Progenitor cell of endocrine pancreas (in vitro differentiated cells): ENCODE data around the gene SRSF5. TPM values are rescaled to one million over a fixed set of nuclear protein-coding genes. Genes with fewer than 3 reads are reported as not detected.

Source experiments
- DNase-seq: peaks from one replicate; pipeline ENCODE4 v3.0.0; 2021; ENCODE audit warnings: low spot score; ENCODE audit not compliant: unreplicated experiment
- H3K27ac Mint-ChIP-seq: 2 replicates; pipeline ENCODE4 v1.8.0; 2021; ENCODE audit warnings: mild to moderate bottlenecking, moderate library complexity, mixed read lengths
- H3K27me3 Mint-ChIP-seq: 2 replicates; pipeline ENCODE4 v1.8.0; 2021; ENCODE audit warnings: mixed read lengths
- H3K36me3 Mint-ChIP-seq: 2 replicates; pipeline ENCODE4 v1.8.0; 2022; ENCODE audit warnings: mixed read lengths; ENCODE audit not compliant: insufficient read depth
- H3K4me1 Mint-ChIP-seq: 2 replicates; pipeline ENCODE4 v1.8.0; 2021; ENCODE audit warnings: low read depth, mixed read lengths
- H3K4me3 Mint-ChIP-seq: 2 replicates; pipeline ENCODE4 v1.8.0; 2021; ENCODE audit warnings: low read depth, mild to moderate bottlenecking, moderate library complexity, mixed read lengths
- H3K9me3 Mint-ChIP-seq: 2 replicates; pipeline ENCODE4 v1.8.0; 2021; ENCODE audit warnings: low read depth, mixed read lengths
- total RNA-seq: library from RNA; stranded (reverse); gene quantifications from 2 replicates; pipeline ENCODE4 v1.2.1, GENCODE V29; 2021
- TF ChIP-seq, protein P1 (sequence below): fragments of 200-600 bp; sonication (generic); IDR thresholded peaks from one replicate; pipeline ENCODE4 v1.5.0; 2021; ENCODE audit warnings: antibody characterized with exemption, mild to moderate bottlenecking; ENCODE audit not compliant: unreplicated experiment

Gene SRSF5
- total RNA-seq, 1 donor from 2014 or later = 379 TPM

DNA sequence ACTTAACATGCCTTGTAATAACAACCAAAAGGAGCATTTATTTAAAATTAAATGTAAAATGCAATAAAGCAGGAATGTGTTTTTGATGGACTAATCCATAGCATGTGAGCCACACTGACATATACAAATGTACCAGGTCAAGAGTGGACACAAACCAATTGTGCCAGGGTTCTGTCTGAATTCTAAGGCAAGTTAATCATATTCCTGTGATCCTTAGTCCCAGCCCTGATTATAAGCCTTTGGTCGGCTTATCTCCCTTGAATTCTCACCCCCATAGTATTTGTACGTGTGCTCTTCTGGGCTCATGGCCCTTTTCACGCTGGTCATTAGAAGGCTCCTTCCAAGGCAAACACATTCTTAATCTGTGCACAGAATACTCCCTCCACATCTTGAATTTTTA lies 10.6 kb upstream of the SRSF5 start:
- H3K27me3 Mint-ChIP-seq = no peaks in the 10 kb centered on the region
- TF ChIP-seq, protein P1, sequence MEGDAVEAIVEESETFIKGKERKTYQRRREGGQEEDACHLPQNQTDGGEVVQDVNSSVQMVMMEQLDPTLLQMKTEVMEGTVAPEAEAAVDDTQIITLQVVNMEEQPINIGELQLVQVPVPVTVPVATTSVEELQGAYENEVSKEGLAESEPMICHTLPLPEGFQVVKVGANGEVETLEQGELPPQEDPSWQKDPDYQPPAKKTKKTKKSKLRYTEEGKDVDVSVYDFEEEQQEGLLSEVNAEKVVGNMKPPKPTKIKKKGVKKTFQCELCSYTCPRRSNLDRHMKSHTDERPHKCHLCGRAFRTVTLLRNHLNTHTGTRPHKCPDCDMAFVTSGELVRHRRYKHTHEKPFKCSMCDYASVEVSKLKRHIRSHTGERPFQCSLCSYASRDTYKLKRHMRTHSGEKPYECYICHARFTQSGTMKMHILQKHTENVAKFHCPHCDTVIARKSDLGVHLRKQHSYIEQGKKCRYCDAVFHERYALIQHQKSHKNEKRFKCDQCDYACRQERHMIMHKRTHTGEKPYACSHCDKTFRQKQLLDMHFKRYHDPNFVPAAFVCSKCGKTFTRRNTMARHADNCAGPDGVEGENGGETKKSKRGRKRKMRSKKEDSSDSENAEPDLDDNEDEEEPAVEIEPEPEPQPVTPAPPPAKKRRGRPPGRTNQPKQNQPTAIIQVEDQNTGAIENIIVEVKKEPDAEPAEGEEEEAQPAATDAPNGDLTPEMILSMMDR = no peak
- DNase-seq = no peak
- peaks cover 6% of the 10 kb centered on the region for H3K4me1 Mint-ChIP-seq
- H3K36me3 Mint-ChIP-seq = no peaks in the 10 kb centered on the region
- H3K9me3 Mint-ChIP-seq = no peaks in the 10 kb centered on the region
- H3K27ac Mint-ChIP-seq = no peak overlapping the region
- H3K4me3 Mint-ChIP-seq = no peak overlapping the region

GRCh38 chr14:69760810-69761209 lies 6.1 kb upstream of the SRSF5 start:
- Mint-ChIP-seq H3K4me1 (peaks cover 5% of the 10 kb centered on the region), H3K9me3 (peaks cover 2% of the 10 kb centered on the region), H3K4me3 (no peak overlapping the region), H3K27me3 (no peaks in the 10 kb centered on the region), H3K36me3 (peaks cover 2% of the 10 kb centered on the region), H3K27ac (no peak overlapping the region)
- TF ChIP-seq, protein P1 = no peak
- DNase-seq = no peak

DNA sequence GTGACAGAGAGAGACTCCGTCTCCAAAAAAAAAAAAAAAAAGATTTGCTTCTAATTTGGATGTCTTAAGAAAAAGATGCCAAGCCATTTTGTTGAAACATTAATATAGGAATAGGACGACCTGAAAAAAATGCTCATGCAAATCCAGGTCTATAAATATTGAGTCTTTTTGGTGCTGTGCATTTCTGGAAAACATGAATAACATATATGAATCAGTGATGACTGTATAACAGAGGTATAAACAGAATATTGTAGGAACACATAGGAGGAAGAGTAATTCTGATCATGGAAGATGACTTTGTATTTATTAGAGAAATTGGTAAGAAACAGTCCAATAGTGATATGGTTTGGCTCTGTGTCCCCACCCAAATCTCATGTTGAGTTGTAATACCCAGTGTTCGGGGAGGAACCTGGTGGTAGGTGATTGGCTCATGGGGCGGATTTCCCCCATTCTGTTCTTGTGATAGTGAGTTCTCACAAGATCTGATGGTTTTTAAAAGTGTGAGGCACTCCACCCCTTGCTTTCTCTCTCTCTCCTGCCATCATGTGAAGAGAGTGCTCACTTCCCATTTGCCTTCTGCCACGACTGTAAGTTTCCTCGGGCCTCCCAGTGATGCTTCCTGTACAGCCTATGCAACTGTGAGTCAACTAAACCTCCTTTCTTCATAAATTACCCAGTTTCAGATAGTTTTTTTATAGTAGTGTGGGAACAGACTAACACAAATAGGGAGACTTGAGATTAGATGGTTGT lies 3.0 kb upstream of the SRSF5 start:
- Mint-ChIP-seq H3K4me3 (no peak overlapping the region), H3K4me1 (peaks cover 23% of the 10 kb centered on the region), H3K9me3 (peaks cover 2% of the 10 kb centered on the region), H3K27me3 (no peaks in the 10 kb centered on the region), H3K27ac (no peak overlapping the region), H3K36me3 (peaks cover 16% of the 10 kb centered on the region)
- TF ChIP-seq, protein P1 = no peak
- DNase-seq = no peak

- Mint-ChIP-seq H3K27ac (peak overlapping the region; percentile 100), H3K27me3 (no peaks in the 10 kb centered on the region), H3K4me3 (peak overlapping the region; percentile 99), H3K36me3 (peaks cover 44% of the 10 kb centered on the region), H3K9me3 (peaks cover 2% of the 10 kb centered on the region), H3K4me1 (peaks cover 31% of the 10 kb centered on the region)
- peak; percentile 92 for DNase-seq
- TF ChIP-seq, protein P1 = no peak
Measured at GRCh38 chr14:69767369-69767999, 542 bp downstream of the SRSF5 start.

DNA sequence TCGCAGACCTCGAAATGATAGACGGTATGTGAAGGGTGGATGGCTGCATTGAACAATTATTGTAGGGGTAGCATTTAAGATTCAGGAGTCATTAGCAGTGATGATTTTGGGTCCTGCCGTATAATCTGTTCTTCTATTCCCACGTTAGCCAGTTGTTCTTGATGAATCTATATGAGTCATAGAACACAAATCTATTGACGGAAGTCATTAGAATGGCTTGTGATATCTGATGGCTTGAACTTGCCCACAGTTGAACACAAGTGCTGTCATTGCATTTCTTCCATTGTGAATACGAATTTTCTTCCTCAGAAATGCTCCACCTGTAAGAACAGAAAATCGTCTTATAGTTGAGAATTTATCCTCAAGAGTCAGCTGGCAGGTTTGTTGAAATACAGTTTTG lies 1.9 kb downstream of the SRSF5 start:
- no peak for DNase-seq
- TF ChIP-seq, protein P1 = no peak
- peaks cover 29% of the 10 kb centered on the region for H3K4me1 Mint-ChIP-seq
- H3K9me3 Mint-ChIP-seq = peaks cover 2% of the 10 kb centered on the region
- H3K4me3 Mint-ChIP-seq = peak overlapping the region; percentile 99
- H3K36me3 Mint-ChIP-seq = peaks cover 54% of the 10 kb centered on the region
- H3K27me3 Mint-ChIP-seq = no peaks in the 10 kb centered on the region
- peak overlapping the region; percentile 100 for H3K27ac Mint-ChIP-seq
